Tibial nerve (tissue), 3 donors: ENCODE measurements around the gene PARD6G.

ENCODE experiments used
- POLR2A ChIP-seq, 2 donors: fragments of 450-650 bp; IDR thresholded peaks; one replicate each; pipeline ENCODE4 v1.6.1; 2017; ENCODE audit warnings: antibody characterized with exemption in 2 of 2, mild to moderate bottlenecking in 2 of 2, moderate library complexity in 2 of 2
- TF ChIP-seq, protein P1 (sequence below), 5 experiments: fragments of 200-600 bp in 3 of 5; fragments of 450-650 bp in 2 of 5; sonication (generic) in 3 of 5; IDR thresholded peaks; one replicate each; pipeline ENCODE4 v1.5.1; 2016 to 2019; ENCODE audit warnings: antibody characterized with exemption in 5 of 5, mild to moderate bottlenecking in 3 of 5, moderate library complexity in 2 of 5

DNA sequence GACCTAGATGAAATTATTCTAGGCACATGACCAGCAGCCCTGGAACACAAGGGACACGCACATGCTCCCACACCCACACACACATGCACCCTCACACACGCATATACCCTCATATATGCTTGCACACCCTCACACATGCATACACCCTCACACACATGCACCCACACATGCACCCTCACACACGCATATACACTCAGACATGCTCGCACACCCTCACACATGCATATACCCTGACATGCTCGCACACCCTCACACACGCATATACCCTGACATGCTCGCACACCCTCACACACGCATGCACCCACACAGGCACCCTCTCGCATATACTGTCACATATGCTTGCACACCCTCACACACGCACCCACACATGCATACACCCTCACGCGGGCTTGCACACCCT lies 61.8 kb downstream of the PARD6G start:
- TF ChIP-seq, protein P1, sequence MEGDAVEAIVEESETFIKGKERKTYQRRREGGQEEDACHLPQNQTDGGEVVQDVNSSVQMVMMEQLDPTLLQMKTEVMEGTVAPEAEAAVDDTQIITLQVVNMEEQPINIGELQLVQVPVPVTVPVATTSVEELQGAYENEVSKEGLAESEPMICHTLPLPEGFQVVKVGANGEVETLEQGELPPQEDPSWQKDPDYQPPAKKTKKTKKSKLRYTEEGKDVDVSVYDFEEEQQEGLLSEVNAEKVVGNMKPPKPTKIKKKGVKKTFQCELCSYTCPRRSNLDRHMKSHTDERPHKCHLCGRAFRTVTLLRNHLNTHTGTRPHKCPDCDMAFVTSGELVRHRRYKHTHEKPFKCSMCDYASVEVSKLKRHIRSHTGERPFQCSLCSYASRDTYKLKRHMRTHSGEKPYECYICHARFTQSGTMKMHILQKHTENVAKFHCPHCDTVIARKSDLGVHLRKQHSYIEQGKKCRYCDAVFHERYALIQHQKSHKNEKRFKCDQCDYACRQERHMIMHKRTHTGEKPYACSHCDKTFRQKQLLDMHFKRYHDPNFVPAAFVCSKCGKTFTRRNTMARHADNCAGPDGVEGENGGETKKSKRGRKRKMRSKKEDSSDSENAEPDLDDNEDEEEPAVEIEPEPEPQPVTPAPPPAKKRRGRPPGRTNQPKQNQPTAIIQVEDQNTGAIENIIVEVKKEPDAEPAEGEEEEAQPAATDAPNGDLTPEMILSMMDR (IDR thresholded peaks at IDR 0.05): no peak
- no peak for TF ChIP-seq POLR2A (IDR thresholded peaks at IDR 0.05)
